PC-3 (cell line): ENCODE results near the gene COL15A1. TPM values are rescaled to one million over a fixed set of nuclear protein-coding genes. Genes with fewer than 3 reads are reported as not detected.

Experiments used
- ATAC-seq: fragments of 200-7000 bp; cut with Tn5 transposase; 2 replicates; pipeline ENCODE4 v1.9.1; 2020; ENCODE audit warnings: mild to moderate bottlenecking, moderate library complexity
- BruUV-seq: library from RNA; stranded (reverse); fragments of 400-500 nt; replicated peaks from 2 replicates; lab custom pipeline; 2021; lab: Mats Ljungman, UMichigan
- CTCF ChIA-PET: fragments of 300-600 bp; sonication (Branson Sonifier 250); formaldehyde crosslinking; loops from one replicate; lab custom pipeline; 2022; ENCODE audit warnings: antibody characterized with exemption; lab: Charles Lee
- POLR2A ChIA-PET: fragments of 300-600 bp; sonication (Branson Sonifier 250); formaldehyde crosslinking; loops from one replicate; lab custom pipeline; 2022; ENCODE audit warnings: antibody characterized with exemption; ENCODE audit not compliant: unreplicated experiment; lab: Charles Lee
- DNase-seq: peaks from one replicate; pipeline ENCODE4 v3.0.0-alpha.2; 2015
- H2AFZ ChIP-seq: fragments of 300-600 bp; sonication (generic); 2 replicates; pipeline ENCODE4 v1.6.0; 2016; ENCODE audit warnings: antibody characterized with exemption, low read length
- H3F3A ChIP-seq: fragments of 300-600 bp; sonication (generic); one replicate; pipeline ENCODE4 v1.6.0; 2017; ENCODE audit warnings: antibody characterized with exemption, low read length, control low read depth, mild to moderate bottlenecking; ENCODE audit not compliant: unreplicated experiment
- H3K27ac ChIP-seq: fragments of 300-600 bp; sonication (generic); 2 replicates; pipeline ENCODE4 v1.5.1; 2016; ENCODE audit warnings: mild to moderate bottlenecking, low read length
- H3K27me3 ChIP-seq: fragments of 300-600 bp; sonication (generic); 2 replicates; pipeline ENCODE4 v1.6.1; 2016; ENCODE audit warnings: low read length, mixed read lengths
- H3K36me3 ChIP-seq: fragments of 300-600 bp; sonication (generic); 2 replicates; pipeline ENCODE4 v1.6.1; 2016; ENCODE audit warnings: low read depth, mixed run types, low read length, mixed read lengths
- H3K4me1 ChIP-seq: fragments of 300-600 bp; sonication (generic); 2 replicates; pipeline ENCODE4 v1.5.1; 2016; ENCODE audit warnings: low read length; ENCODE audit not compliant: insufficient read depth
- H3K4me2 ChIP-seq: fragments of 300-600 bp; sonication (generic); 2 replicates; pipeline ENCODE4 v1.6.0; 2016; ENCODE audit warnings: low read length
- H3K4me3 ChIP-seq: fragments of 300-600 bp; sonication (generic); 2 replicates; pipeline ENCODE4 v1.5.1; 2016; ENCODE audit warnings: mild to moderate bottlenecking, low read length, mixed read lengths
- H3K79me2 ChIP-seq: fragments of 300-600 bp; sonication (generic); 2 replicates; pipeline ENCODE4 v1.6.1; 2017; ENCODE audit warnings: low read length, mixed read lengths
- H3K9ac ChIP-seq: fragments of 300-600 bp; sonication (generic); 2 replicates; pipeline ENCODE4 v1.6.0; 2016; ENCODE audit warnings: mild to moderate bottlenecking, low read length
- H3K9me2 ChIP-seq: fragments of 300-600 bp; sonication (generic); replicated peaks from 2 replicates; pipeline ENCODE4 v1.6.1; 2016; ENCODE audit warnings: mixed run types, low read length, mixed read lengths
- H3K9me3 ChIP-seq: fragments of 300-600 bp; sonication (generic); 2 replicates; pipeline ENCODE4 v1.6.1; 2016; ENCODE audit warnings: low read length, mixed read lengths
- H4K20me1 ChIP-seq: fragments of 300-600 bp; sonication (generic); 2 replicates; pipeline ENCODE4 v1.6.1; 2016; ENCODE audit warnings: low read length, mixed read lengths
- CTCF ChIP-seq: fragments of 300-600 bp; sonication (generic); conservative IDR thresholded peaks from 2 replicates; pipeline ENCODE4 v1.5.1; 2017; ENCODE audit warnings: antibody characterized with exemption, low read depth, mild to moderate bottlenecking, low read length
- EZH2 ChIP-seq: fragments of 300-600 bp; sonication (generic); IDR thresholded peaks from one replicate; pipeline ENCODE4 v1.6.1; 2017; ENCODE audit warnings: antibody characterized with exemption, mild to moderate bottlenecking, low read length; ENCODE audit not compliant: unreplicated experiment
- EZH2phosphoT487 ChIP-seq: fragments of 300-600 bp; sonication (generic); IDR thresholded peaks from 2 replicates; pipeline ENCODE4 v1.6.1; 2018; ENCODE audit warnings: mild to moderate bottlenecking, antibody characterized with exemption, low read length, borderline replicate concordance
- intact Hi-C: fragments of 100-400 bp; cut with micrococcal nuclease; formaldehyde crosslinking; loops from 2 replicates; pipeline ENCODE4 v1.9.0; 2023
- total RNA-seq: library from RNA; depleted of rRNA; stranded (reverse); fragments of >200 nt; gene quantifications from 2 replicates; pipeline ENCODE4 v1.2.3, GENCODE V29; 2014

COL15A1 gene
- total RNA-seq, 1 experiment from 2014 or later: 0.04 TPM

GRCh38 chr9:98961513-98962180 lies 17.9 kb downstream of the COL15A1 start:
- ChIA-PET CTCF (no interaction called here), POLR2A (no interaction called here)
- Histone ChIP-seq H3K4me2 (no peak overlapping the region), H2AFZ (no peak overlapping the region), H3K79me2 (no peaks in the 10 kb centered on the region), H3K9ac (no peak overlapping the region), H3F3A (no peaks in the 10 kb centered on the region), H3K36me3 (no peaks in the 10 kb centered on the region), H3K27me3 (no peaks in the 10 kb centered on the region), H3K9me2 (no peaks in the 10 kb centered on the region), H3K9me3 (no peaks in the 10 kb centered on the region), H3K4me3 (no peak overlapping the region), H3K4me1 (no peaks in the 10 kb centered on the region), H4K20me1 (no peaks in the 10 kb centered on the region), H3K27ac (no peak overlapping the region)
- ATAC-seq: no peak
- intact Hi-C loops: no loop called here
- DNase-seq: no peak
- no peak for TF ChIP-seq CTCF
- no peak for TF ChIP-seq EZH2
- no peak for TF ChIP-seq EZH2phosphoT487
- no TSS peak for BruUV-seq

DNA sequence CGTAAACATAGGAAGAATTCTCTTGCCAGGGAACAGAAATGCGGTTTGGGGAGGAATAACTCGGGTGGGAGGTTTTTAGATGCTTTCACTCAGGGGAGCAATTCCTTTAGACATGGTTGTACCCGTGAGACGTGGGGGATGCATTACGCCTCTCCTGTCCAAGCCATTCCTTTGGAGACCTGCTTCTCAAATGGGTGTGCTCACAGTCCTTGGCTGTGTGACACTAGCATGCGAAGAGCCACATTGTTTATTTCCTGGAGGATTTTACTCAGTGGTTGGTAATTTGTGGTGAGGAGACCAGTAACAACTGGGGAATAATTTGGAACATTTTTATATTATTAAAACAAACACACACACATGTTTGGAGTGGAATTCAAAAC lies 18.5 kb downstream of the COL15A1 start:
- H3K4me2 ChIP-seq: no peak overlapping the region
- DNase-seq: no peak
- POLR2A ChIA-PET: no interaction called here

GRCh38 chr9:98962861-98963260 lies 19.2 kb downstream of the COL15A1 start:
- ATAC-seq (no peak), DNase-seq (no peak)
- no peaks in the 10 kb centered on the region for H3F3A ChIP-seq
- POLR2A ChIA-PET: no interaction called here
- no peaks in the 10 kb centered on the region for H3K27me3 ChIP-seq
- no peak overlapping the region for H3K4me3 ChIP-seq
- H3K4me1 ChIP-seq: no peaks in the 10 kb centered on the region
- no peak overlapping the region for H3K9ac ChIP-seq
- no peak overlapping the region for H2AFZ ChIP-seq
- H3K27ac ChIP-seq: no peak overlapping the region
- CTCF ChIA-PET: no interaction called here
- no peaks in the 10 kb centered on the region for H3K79me2 ChIP-seq
- no peaks in the 10 kb centered on the region for H4K20me1 ChIP-seq
- no peaks in the 10 kb centered on the region for H3K9me2 ChIP-seq
- intact Hi-C loops: no loop called here
- no peak for TF ChIP-seq EZH2phosphoT487
- TF ChIP-seq EZH2: no peak
- no peak for TF ChIP-seq CTCF
- no peaks in the 10 kb centered on the region for H3K36me3 ChIP-seq
- H3K4me2 ChIP-seq: no peak overlapping the region
- H3K9me3 ChIP-seq: no peaks in the 10 kb centered on the region
- BruUV-seq: no TSS peak

More for the DNA sequence above, 18.5 kb downstream of the COL15A1 start:
- no peaks in the 10 kb centered on the region for H3F3A ChIP-seq
- H3K27me3 ChIP-seq: no peaks in the 10 kb centered on the region
- H3K36me3 ChIP-seq: no peaks in the 10 kb centered on the region
- CTCF ChIA-PET: no interaction called here
- no peak for TF ChIP-seq EZH2phosphoT487
- no peak overlapping the region for H3K9ac ChIP-seq
- no peaks in the 10 kb centered on the region for H4K20me1 ChIP-seq
- no peaks in the 10 kb centered on the region for H3K79me2 ChIP-seq
- H2AFZ ChIP-seq: no peak overlapping the region
- H3K4me1 ChIP-seq: no peaks in the 10 kb centered on the region
- no peak for ATAC-seq
- H3K27ac ChIP-seq: no peak overlapping the region
- no peaks in the 10 kb centered on the region for H3K9me3 ChIP-seq
- H3K4me3 ChIP-seq: no peak overlapping the region
- no TSS peak for BruUV-seq
- intact Hi-C loops: no loop called here
- H3K9me2 ChIP-seq: no peaks in the 10 kb centered on the region
